Hematopoietic multipotent progenitor cell (in vitro differentiated cells): ENCODE results near the gene GRID2. TPM values are rescaled to one million over a fixed set of nuclear protein-coding genes. Genes with fewer than 3 reads are reported as not detected.

ENCODE experiments used
- DNase-seq, 3 donors: peaks; one replicate each; pipeline ENCODE4 v3.0.0-alpha.2; 2011 to 2015; ENCODE audit warnings: low read depth in 2 of 3, low spot score in 2 of 3
- total RNA-seq: library from RNA; depleted of rRNA; stranded (reverse); fragments of >200 nt; gene quantifications from one replicate; pipeline ENCODE4 v1.2.3, GENCODE V29; 2012

The GRID2 gene
- total RNA-seq, 1 donor, result not detected

DNA sequence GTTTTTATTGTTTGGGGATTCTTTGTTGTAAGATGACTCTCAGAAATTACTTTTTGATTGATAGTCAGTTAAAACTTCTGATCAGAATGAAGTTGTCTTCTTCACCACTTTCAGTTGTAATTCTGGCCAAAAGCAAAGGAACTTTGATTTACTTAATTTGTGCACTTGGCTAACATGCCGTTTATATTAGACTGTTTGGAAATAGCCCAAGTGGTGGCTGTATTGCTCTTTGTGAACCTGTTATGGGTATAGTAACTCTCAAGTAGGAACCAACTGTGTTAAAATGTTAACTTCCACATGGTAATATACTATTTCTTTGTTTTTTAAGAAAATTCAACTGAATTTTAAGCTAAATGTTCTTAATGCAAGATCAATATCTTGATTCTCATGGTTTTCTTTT lies 581.9 kb downstream of the GRID2 start:
- no peak for DNase-seq

DNA sequence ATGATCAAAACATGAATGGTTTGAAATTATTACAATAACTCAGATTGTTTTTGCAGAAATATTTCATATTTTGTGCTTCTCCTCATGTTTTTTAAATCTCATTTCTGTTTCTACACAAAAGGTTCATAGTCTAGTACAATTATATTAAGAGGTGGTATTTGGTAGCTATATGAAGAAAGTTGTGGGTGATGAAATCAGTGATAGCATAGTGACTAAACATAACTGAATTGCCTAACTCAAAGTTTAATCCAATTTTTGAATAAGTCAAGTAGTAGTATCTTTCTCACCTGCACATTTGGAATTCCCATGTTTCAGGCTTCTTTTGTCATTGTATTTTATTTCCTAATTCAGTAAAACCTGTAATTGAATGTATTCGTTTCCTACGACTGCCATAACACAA lies 648.7 kb downstream of the GRID2 start:
- DNase-seq, result no peak

GRCh38 chr4:92952897-92953296 lies 649.1 kb downstream of the GRID2 start:
- no peak for DNase-seq

DNA sequence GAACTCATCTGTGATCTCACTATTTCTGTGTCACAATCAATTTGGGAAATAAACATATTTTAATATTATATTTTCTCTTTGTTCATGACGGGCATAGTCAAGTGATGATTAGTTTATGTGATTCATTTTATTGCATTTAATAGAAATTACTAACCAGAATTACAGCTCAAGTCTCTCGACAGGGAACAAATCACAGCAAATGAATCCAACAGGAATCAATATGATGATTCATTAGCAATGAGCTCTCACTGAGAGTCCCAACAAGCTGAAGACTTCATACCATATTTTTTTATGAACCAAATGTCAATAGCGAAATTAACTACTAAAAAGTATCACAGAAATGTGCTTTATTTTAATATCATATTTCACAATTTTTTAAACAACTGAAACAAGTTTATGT lies 649.7 kb downstream of the GRID2 start:
- DNase-seq, result no peak

GRCh38 chr4:92961881-92962280 lies 658.1 kb downstream of the GRID2 start:
- DNase-seq, result no peak

DNA sequence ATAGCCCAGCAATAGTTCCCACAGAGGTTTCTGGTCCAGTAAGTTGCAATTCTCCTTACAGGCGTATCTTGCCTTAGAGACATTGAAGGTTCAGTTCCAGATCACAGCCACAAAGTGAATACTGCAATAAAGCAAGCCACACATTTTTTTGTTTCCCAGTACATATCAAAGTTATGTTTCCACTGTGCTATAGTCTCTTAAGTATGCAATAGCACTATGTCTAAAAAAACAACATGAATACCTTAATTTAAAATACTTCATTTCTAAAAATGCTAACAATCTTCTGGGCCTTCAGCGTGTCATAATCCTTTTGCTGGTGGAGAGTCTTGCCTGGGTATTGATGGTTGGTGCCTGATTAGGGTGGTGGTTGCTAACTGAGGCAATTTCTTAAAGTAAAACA lies 659.1 kb downstream of the GRID2 start:
- DNase-seq, result no peak

DNA sequence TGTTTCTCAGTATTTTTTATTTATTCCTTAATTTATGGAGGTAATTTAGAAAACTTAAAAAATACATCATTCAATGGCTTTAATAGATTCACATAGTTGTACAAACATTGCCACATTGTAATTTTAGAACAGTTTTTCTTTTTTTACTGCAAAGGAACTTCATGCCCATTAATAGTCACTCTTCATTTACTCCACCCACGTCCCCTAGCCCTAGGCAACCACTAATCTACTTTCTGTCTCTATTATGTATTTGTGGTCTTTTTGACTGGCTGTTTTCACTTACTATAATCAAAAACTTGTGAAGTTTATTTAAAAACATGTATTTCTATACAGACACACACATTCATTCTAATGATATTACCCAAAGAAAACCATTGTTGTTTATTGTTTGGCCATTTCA lies 664.8 kb downstream of the GRID2 start:
- no peak for DNase-seq

DNA sequence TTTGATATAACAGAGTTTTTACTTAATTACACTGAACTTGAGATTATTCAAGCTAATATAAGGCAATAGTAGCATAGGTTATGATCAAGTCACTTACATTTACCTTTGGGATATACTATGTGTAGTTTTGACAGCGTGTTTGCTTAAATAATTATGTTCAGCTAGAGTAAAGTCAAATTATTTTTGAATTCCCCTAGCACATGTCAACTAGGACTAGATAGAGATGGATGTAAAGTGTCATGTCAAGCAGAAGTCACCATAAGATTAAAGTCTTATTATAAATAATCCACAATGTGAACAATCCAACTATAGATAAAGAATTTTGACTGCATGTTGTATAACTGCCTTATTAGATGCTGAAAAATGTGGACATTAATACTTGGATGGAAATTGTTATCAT lies 665.2 kb downstream of the GRID2 start:
- DNase-seq, result no peak

- DNase-seq, result no peak
These were observed 666.0 kb downstream of the GRID2 start for GRCh38 chr4:92969650-92970379.

DNA sequence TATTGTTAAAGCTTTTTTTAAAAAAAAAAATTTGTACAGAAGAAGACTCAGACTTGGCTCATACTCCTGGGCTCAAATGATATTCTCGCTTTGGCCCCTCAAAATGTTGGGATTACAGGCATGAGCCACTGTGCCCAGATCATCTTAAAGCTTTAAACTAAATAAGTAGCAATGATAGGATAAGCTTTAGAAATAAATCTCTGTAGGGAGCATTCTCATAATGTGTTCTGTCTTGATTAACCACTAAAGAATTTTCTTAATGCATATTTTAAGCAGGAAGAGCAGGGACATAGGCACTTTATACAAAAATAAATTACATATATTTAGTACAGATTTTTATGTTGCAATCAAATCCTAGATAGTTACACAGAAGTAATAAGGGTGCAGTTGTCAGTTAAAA lies 667.2 kb downstream of the GRID2 start:
- no peak for DNase-seq

DNA sequence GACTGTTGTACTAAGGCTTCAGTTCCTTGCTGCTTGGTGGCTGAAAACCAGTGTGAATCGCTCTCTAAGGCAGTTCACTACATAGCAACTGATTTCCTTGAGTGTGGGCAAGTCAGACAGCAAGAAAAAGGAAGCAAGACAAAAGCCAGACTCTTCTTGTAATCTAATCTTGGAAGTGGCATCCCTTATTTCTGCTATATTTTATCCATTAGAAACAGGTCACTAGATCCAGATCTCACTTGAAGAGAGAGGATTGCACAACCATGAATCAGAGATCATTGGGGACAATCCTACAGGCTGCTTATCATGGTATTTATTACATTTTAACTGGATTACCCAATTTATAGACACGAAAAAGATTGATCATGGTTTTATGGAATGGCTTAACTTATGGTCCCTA lies 684.5 kb downstream of the GRID2 start:
- DNase-seq, result no peak

GRCh38 chr4:92992758-92993157 lies 689.0 kb downstream of the GRID2 start:
- DNase-seq, result no peak

DNA sequence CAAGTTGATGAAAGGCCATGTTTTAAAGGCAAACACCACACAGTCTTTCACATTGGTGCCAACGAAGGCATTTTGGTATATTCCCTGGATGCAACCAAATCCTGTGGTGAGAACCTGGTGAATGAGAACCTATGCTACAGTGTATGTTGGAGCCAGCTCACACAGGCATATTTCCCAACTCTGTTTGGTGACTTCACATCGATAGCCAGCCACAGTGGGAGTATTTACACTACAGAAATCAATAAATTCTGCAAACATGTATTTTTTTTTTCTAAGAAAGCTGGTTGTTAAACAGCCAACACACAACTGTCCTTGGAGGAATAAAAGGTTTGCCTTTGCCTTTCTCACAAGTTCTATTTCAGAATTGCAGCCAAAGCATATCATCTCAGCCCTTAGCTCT lies 691.0 kb downstream of the GRID2 start:
- no peak for DNase-seq

- DNase-seq, result no peak
These were observed 692.8 kb downstream of the GRID2 start for GRCh38 chr4:92996533-92996932.

DNA sequence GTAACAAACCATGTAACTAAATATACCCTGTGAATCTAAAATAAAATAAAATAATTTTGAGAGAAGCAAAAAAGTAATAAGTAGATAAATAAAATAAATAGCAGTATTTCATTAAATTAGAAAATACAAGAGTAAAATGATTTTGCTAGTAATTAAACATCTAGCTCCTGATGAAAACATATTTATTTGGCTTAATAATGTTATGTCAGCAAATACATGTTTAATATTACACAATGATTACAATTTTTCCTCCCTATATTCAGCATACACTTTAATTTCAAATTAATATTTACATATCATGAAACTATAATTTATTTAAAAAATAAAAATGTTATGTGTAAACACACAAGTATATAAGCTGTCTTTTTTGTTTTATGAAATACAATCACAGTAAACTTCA lies 697.1 kb downstream of the GRID2 start:
- no peak for DNase-seq

GRCh38 chr4:93002240-93002639 lies 698.5 kb downstream of the GRID2 start:
- DNase-seq, result no peak

DNA sequence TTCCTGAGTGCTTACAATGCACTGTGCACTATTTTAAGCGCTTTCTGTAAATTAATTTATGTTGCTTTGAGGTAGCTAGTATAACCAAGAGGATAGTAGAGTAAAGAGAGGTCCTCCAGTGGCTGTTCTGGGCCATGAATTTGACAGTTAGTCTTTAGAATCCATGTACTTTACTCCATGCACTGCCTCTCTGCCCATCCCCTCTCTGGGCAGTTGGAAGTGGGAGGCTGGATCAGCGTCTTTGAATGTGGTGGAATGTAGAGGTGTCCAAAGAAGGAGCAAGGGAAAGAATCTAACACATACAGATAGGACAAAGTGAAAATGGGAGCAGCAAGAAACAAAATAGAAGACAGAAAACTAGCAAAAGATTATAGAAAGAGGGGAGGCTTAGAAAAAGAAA lies 712.6 kb downstream of the GRID2 start:
- DNase-seq, result no peak

GRCh38 chr4:93018243-93018642 lies 714.5 kb downstream of the GRID2 start:
- no peak for DNase-seq

GRCh38 chr4:93018806-93019205 lies 715.0 kb downstream of the GRID2 start:
- no peak for DNase-seq

DNA sequence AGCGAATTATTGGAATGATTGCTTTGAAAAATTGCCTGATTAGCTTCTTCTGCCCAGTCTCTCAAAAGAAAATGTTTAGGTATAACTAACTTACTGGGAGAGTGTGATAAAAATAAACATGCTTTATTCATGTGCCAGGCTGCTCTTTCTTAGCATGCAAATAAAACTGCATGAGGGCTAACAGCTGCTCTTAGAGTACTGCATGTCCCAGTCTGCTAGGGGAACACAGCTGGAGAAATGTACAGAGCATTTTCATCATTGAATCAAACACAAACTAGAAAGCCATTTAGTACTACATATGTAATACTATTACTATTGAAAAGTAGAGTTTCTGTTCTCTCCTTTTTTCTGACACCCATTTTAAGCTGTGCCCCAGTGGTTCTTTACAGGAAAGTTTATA lies 726.0 kb downstream of the GRID2 start:
- DNase-seq, result no peak

GRCh38 chr4:93030670-93031069 lies 726.9 kb downstream of the GRID2 start:
- no peak for DNase-seq

DNA sequence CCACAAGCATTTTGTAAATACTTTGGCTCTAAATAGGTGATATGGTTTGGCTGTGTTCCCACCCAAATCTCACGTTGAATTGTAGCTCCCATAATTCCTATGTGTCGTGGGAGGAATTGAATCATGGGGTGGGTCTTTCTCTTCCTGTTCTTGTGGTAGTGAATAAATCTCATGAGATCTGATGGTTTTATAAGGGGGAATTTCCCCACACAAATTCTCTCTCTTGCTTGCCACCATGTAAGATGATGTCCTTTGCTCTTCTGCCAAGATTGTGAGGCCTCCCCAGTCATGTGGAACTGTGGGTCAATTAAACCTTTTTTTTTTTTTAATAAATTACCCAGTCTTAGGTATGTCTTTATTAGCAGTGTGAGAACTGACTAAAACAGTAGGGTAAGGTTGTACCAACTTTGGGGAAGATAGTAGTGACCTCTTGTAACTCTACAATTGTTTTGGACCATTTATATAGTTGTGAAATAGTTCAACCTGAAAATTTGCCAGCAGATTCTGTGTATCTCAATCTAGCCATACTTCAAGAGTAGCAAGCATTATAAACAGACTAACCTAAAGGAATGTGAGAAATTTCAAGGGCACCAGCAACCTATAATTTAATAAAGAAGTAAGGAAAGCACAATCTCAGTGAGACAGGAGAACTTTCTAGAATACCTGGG lies 727.8 kb downstream of the GRID2 start:
- no peak for DNase-seq

DNA sequence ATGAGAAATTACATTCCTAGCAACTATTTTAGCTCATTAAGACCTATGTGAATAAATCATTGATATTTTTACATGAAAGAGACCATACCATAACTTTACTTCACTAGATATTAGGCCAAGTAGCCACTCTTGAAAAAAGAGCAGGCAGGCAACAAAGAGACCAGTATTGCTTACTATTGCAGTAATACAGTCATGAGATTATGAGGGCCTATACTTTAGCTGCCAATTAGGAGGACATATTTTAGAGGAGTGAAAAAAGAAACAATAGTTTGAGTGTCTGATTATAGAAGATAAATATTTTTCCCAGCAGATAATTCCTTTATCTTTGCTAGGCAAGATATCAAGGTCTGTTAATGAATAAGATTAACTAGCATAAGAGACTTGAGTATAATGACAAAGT lies 739.0 kb downstream of the GRID2 start:
- DNase-seq, result no peak
